HG03457 (cell line): ENCODE results near the gene KRTAP10-4.
"Not testable (repeated sequence)": the region's sequence is repeated elsewhere in the genome, so short reads cannot be mapped to it uniquely, and the experiment has no call there.

Experiments used
- ATAC-seq: cut with Tn5 transposase; IDR thresholded peaks from one replicate; pipeline ENCODE4 v1.9.1; 2021; ENCODE audit warnings: moderate number of reproducible peaks; ENCODE audit not compliant: unreplicated experiment

KRTAP10-4 gene

DNA sequence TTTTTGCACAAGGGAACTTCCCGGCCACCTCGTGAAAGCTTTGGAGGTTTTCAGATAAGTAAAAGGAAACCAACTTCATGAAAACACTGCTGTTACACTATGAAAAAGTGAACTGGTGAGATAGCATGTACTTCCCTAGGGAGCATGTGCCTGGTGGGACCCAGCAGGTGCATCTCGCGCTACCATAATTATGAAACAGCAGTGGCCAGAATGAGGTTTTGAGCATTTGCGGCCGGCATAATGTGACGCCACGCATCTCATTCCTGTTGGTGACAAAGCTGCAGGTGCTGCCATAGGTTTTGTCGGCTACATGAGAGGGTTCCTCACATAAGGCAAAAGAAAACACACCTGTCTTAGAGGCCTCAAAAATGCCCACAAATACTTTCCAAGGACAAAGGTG is 16.6 kb upstream of the KRTAP10-4 start:
- ATAC-seq, result no peak

DNA sequence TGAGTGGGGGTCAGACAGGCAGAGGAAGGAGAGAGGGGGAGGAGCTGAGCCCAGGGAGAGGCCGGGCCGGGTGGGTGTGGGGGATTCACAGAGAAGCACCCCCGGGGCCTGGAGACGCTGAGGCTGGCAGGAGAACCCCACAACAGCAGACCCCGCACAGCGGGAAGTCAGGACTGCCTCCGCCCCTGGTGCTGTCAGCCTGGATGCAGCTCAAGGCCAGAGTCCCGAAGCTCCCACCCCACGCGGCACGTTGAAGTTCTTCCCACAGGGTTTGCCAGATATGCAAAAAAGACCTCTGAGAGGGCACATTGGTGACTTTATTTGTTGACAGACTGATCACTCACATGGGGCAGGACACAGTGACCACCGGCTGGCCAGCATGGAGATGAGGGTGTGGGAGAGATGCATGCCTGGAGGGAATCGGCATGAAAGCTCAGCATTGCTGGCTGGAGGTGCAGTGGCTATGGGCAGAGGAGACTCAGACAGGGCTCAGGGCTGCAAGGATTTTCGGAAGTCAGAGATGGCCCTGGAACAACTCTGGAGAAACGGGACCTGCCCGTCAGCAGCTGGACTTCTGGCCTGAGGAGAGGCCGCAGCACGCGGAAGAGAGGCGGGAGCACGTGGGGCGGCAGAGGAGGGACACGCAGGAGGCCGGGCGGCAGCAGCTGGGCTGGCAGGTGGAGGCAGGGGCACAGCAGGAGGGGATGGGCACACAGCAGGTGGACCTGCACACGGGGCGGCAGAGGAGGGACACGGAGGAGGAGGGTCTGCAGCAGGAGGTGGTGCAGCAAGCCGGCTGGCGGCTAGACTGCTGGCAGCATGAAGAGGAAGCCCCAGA is 15.8 kb upstream of the KRTAP10-4 start:
- ATAC-seq, result no peak

DNA sequence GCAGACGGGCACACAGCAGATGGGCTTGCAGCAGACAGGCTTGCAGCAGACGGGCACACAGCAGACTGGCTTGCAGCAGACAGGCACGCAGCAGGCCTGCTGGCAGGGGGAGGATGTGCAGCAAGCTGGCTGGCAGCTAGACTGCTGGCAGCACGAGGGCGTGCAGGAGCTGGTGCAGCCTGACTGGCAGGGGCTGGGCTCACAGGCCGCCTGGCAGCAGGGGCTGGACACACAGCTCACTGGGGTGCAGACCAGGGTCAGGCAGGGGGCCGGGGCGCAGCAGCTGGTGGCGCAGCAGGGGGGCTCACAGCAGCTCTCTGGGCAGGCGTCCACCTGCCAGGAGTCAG is 15.2 kb upstream of the KRTAP10-4 start:
- ATAC-seq, result not testable (repeated sequence)

DNA sequence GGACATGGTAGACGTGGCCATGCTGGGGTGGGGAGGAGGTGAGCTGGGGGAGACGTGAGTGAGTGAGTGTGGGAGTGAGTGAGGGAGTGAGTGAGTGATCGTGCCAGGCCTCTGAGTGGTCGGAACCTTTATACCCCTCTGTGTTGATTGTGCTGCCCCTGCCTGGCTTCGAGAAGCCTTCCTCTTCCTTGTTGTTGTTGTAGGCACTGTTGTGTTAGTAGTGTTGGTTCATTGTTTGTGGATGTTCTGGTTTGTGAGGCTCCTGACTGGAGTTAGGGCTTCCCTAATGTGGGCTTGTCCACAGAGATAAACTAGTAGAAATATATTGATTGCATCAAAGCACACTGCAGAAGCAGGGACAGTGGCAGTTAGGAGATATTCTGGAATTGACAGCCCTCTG is 14.8 kb upstream of the KRTAP10-4 start, which contains the start of gene KRTAP10-3:
KRTAP10-3 (minus strand) TSS at position 101 of the 400 bp plus-strand sequence; CDS start at position 21, 80 bp downstream.
- no peak for ATAC-seq

GRCh38 chr21:44564099-44564498 is 9.4 kb upstream of the KRTAP10-4 start:
- ATAC-seq, result no peak

GRCh38 chr21:44564886-44565598 is 8.5 kb upstream of the KRTAP10-4 start:
- no peak for ATAC-seq

- no peak for ATAC-seq
Measured at GRCh38 chr21:44566403-44566802, 7.1 kb upstream of the KRTAP10-4 start.

DNA sequence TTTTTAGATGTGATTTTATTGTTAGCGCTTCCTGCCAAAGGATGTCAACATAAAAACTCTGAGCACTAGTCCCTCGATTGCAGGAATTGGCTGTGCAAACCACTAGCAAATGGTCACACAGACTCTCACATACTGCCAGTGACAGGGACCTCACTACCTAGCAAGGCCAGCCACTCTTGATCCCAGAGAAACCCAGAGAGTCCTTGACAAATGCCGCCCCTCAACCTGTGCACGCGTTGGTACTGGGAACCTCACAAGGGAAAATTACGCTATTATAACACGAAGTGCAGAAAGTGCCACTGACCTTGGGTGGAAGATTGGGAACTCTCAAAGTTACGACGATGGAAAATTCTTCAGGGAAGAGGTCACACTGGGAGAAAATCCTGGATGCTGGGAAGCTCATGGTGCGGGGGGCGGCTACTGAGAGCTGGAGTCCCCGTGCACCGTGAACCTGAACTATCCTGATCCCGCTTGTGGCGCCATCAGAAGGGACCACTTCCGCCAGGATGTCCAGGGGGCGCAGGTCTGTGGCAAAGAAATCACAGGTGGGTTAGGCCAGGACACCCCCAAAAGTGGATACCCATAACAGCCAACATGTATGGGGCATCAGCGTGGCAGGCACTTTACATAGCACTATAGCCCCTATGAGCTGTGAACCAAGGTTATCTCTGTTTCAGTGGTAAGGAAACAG is 5.9 kb upstream of the KRTAP10-4 start:
- no peak for ATAC-seq

DNA sequence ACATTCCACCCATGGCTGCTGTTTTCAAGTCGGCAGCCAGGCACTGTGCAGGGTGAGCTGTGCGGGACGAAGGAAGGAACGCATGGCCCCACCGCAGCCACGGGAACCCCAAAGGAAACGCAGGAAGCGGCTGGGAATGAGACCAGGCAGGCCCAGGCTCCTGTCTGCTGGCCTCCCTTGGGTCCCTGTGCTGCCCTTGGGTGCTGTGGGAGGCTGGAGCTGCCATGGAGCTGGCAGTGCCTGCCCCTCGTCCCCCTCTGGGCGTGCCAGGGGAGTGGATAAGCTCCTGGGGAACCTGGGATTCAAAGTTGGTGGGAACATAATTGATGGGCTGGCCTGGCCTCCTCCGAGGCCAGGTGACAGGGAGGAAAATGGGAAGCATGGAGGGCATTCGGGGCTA is 5.3 kb upstream of the KRTAP10-4 start:
- no peak for ATAC-seq

- ATAC-seq, result no peak
Measured at GRCh38 chr21:44568667-44569556, 4.6 kb upstream of the KRTAP10-4 start.

- ATAC-seq, result no peak
Measured at GRCh38 chr21:44569861-44570517, 3.5 kb upstream of the KRTAP10-4 start.

DNA sequence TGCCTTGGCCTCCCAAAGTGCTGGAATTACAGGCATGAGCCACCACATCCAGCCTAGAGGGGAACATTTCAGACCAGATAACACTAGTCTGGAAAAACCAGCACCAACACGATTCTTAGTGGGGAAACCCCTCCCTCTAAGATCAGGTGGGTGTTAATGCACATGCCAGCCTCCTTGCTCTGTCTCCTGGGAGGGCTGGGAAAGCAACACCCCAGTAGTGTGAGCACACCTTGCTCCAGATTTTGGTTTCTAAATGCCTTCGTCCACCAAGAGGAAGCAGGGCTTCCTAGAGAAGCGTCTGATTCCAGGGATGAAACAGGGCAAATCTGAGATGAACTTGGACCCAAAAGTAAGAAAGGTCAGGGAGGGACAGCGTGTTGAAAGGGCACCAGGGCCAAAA is 2.2 kb upstream of the KRTAP10-4 start:
- no peak for ATAC-seq

DNA sequence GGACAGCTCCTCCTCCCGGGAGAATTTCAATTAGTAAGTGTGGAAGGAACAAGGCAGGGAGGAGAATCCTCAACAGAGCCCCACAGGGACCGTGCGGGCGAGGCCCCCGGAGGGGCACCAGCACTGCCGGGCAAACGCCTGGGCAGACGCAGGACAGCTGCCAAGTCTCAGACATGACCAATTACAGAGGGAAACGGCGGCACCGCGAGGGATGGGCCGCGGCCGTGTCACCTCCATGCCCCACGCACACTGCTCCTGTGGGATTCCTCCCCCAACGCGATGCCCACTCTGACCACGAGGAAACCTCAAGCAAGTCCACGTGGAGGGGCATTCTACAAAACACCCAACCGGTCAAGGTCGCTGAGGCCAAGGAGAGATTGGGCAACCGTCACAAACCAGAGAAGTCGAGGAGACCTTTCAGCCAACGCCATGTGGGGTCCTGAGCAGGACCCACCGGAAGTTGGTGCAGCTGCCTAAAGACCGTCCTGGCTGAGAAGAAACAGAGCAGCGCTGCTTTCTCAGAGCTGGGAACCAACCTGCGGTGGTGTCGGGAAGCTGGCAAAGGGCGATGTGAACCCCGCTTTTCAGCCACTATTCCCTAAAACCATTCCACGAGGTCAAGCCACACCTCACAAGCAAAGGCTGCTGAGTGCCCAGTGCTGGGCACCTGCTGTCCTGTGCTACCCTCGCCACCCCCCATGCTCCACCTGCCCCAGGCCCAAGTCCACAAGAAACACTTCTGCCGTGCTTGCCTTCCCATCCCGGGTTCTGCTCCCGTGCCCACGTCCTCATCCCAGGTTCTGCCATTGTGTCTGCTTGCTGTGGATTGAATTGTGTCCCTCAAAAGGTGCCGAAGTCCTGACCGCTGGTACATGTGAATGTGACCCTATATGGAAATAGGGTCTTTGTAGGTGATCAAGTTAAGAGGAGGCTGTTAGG is 1.4 kb upstream of the KRTAP10-4 start:
- no peak for ATAC-seq

GRCh38 chr21:44572959-44573583 is 458 bp upstream of the KRTAP10-4 start:
- no peak for ATAC-seq

DNA sequence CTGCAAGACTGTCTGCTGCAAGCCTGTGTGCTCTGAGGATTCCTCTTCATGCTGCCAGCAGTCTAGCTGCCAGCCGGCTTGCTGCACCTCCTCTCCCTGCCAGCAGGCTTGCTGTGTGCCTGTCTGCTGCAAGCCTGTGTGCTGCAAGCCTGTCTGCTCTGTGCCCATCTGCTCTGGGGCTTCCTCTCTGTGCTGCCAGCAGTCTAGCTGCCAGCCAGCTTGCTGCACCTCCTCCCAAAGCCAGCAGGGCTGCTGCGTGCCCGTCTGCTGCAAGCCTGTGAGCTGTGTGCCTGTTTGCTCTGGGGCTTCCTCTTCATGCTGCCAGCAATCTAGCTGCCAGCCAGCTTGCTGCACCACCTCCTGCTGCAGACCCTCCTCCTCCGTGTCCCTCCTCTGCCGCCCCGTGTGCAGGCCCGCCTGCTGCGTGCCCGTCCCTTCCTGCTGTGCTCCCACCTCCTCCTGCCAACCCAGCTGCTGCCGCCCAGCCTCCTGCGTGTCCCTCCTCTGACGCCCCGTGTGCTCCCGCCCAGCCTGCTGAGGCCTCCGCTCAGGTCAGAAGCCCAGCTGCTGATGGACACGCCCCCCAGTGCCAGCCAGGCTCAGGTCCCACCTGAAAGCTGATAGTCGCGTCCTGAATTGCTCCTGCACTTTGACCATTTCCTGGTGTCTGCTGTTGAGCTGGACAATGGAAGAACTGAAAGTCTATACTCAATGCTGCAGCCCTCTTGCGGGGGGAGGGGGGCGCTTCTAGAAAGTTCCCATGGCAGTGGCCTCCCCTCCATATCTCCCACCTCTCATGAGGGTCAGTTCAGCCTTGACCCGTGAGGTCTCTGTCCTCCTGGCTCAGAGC is 1.2 kb downstream of the KRTAP10-4 start:
- ATAC-seq, result no peak

DNA sequence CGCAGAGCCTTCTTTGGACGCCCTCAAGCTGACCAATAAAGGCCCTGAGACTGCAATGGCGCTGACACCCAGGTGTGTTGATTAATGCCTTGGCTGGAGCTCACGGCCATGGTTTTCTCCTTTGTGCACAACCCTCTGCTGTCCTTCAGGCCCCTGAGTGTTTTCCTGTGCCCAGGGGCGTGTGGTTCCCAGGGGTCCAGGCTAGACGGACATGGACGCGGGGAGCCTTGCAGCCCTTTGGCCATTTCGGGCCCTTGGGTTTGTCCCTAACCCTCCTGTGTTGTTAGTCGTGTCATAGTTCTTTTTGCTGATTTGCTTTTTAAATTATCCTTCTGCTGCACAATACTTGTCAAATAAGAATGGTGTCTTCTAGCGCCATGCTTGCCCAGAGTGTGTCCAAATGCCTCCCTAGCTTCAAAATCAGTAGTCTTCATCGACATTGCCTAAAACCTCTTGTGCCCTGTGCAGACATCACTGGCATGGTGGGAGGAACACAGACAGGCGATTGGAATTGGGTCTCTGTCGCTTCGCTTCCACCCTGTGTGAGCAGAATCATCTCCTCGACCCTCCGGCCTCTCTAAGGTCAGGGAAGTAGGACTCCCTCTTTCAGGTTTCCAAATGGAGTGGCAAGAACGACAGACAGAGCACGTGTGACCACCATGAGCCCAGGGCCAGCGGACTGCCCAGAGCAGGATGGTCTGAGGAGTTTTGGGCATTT is 1.9 kb downstream of the KRTAP10-4 start:
- no peak for ATAC-seq

GRCh38 chr21:44576025-44576420 is 2.5 kb downstream of the KRTAP10-4 start:
- ATAC-seq, result no peak
